HG03342 (cell line): Measurements from ENCODE around the gene GOSR1.
"Not testable (repeated sequence)": the region's sequence is repeated elsewhere in the genome, so short reads cannot be mapped to it uniquely, and the experiment has no call there.

ENCODE experiments used
- ATAC-seq: cut with Tn5 transposase; IDR thresholded peaks from one replicate; pipeline ENCODE4 v1.9.1; 2021; ENCODE audit warnings: mild to moderate bottlenecking, moderate library complexity; ENCODE audit not compliant: unreplicated experiment

Gene GOSR1

DNA sequence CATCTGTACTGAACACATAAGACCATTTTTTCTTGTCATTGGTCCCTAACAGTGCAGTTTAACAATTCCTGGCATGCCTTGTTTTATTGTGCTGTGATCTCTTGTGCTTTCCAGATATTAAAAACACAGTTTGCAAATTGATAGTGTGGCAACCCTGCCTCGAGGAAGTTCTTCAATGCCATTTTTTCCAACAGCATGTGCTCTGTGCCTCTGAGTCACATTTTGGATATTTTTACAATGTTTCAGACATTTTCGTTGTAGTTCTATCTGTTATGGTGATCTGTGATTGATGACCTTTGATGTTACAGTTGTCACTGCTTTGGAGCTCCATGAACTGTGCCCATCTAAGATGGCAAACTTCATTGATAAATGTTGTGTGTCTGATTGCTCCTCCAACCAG, 66.2 kb downstream of the GOSR1 start:
- no peak for ATAC-seq

- ATAC-seq, result no peak
These were observed 67.8 kb downstream of the GOSR1 start for GRCh38 chr17:30545024-30545423.

- ATAC-seq, result no peak
These were observed 70.8 kb downstream of the GOSR1 start for GRCh38 chr17:30547778-30548573.

GRCh38 chr17:30549181-30549580, 72.0 kb downstream of the GOSR1 start:
- ATAC-seq, result not testable (repeated sequence)

DNA sequence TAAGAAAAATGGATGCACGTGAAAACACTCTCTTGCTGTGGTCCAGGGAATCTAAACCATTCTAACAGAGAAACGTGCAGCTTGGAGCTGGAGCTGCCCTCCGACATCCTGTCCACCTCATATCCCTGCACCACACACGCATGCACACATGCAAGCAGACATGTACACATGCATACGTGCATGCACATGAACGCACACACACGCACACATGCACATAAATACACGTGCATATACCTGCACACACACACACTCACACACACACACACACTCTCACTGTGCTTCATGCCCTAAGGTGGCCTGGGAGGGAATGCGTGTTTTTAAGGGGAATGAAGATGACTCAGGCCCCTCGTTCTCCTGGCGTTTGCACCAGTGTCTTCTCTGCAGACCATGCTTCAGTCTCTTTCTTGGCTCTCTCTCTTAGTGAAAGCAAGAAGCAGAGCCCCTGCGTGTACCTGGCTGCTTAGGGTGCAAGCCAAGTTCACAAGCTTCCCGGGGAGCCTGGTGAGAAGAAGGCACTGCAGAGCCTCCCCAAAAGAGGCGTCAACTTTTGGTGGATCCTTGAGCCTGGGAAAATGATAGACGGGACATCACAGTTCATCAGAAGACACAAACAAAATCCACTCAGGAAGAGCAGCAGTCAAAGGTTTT, 72.8 kb downstream of the GOSR1 start:
- ATAC-seq, result no peak

DNA sequence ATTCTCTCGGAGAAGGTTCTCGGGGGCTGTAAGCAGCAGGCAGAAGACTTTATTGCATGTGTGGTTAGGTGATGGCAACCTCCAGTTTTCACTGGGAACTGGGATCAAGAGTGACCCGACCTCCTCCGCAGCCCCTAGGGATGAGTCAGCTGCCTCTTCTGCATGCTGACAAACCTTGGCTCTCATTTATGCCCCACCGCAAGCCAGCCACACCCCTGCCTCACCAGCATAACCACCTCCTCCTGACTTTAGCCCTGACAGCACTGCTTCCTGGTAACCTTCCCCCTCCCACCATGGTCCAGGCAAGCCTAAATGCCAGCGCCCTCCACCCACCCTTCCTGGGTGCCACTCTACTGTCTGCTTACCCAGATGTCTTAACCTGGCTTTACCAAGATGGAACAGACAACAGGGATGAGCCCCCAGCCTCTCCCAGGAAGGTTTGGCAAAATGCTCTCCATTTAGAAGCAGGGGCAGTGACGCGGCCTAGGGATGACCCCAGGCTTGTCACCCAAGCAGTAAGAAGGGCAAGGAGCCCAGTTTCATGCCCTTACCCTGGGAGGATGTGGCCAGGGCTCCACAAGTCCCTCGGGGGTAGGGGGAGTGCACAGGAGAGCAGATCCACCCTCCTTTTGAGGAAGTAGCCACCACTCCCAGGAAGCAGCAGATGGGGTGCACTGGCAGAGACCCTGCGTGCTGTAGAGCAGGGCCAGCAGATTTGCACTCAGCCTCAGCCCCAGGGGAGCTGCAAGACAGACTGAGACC, 73.5 kb downstream of the GOSR1 start:
- peak; percentile 72 for ATAC-seq

DNA sequence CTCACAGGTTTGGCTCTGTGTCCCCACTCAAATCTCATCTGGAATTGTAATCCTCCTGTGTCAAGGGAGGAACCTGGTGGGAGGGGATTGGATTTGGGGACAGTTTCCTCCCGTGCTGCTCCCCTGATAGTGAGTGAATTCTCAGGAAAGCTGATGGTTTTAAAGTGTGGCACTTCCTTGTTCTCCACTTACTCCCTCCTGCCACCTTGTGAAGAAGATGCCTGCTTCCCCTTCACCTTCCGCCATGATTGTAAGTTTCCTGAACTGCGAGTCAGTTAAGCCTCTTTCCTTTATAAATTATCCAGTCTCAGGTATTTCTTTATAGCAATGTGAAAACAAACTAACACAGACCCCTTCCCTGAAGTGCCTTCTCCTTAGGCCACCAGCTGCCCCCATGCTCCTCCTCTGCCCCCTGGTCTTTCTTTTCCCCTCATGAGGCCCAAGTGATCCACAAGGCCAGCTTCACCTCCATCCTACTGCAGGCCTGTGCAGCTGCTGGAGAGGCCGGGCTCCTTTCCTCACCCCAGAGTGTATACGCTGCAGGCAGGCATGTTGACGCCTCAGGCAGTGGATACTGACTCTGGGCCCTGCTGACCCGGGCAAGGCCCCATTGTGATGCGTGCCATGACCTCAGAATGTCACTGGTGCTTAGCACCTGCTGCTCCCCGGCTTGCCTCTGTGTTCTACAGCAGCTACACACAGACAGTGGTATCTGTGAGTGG, 74.2 kb downstream of the GOSR1 start:
- ATAC-seq, result not testable (repeated sequence)

- ATAC-seq, result no peak
These were observed 74.8 kb downstream of the GOSR1 start for GRCh38 chr17:30551996-30552339.

- ATAC-seq, result no peak
These were observed 75.9 kb downstream of the GOSR1 start for GRCh38 chr17:30552994-30553566.

DNA sequence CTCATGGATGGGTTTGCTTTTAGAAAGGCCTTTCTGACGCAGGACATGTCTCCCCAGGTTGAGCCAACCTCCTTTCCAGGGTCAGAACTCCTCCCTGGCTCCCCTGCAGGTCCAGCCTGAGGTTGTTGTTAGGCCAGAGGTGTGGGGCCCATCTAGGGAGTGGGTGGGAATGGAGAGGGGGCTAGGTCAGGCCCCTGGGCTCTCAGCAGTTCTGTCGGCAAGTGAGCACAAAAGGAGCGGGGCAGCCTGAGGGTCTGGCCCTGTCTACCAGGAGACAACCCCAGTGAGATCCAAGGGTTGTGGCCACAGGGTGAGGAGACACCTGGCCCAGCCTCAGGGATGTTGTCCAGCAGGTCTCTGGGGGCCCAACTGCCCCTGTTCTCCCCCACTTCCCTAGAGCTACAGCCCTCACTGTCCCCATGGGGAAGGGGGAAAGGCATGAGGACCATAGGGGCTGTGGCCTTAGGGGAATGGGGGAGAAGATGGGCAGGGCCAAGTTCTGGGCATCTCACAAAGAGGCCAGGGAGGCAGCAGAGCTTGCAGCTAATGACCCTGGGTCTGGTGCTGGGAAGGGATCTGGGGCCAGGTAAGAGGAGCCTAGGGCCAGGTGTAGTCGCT, 76.7 kb downstream of the GOSR1 start:
- not testable (repeated sequence) for ATAC-seq

- no peak for ATAC-seq
These were observed 77.9 kb downstream of the GOSR1 start for GRCh38 chr17:30554839-30555751.

- ATAC-seq, result no peak
These were observed 78.7 kb downstream of the GOSR1 start for GRCh38 chr17:30555942-30556341.

GRCh38 chr17:30556374-30557332, 79.4 kb downstream of the GOSR1 start:
- ATAC-seq, result no peak

GRCh38 chr17:30557916-30558685, 80.9 kb downstream of the GOSR1 start:
- ATAC-seq, result no peak

DNA sequence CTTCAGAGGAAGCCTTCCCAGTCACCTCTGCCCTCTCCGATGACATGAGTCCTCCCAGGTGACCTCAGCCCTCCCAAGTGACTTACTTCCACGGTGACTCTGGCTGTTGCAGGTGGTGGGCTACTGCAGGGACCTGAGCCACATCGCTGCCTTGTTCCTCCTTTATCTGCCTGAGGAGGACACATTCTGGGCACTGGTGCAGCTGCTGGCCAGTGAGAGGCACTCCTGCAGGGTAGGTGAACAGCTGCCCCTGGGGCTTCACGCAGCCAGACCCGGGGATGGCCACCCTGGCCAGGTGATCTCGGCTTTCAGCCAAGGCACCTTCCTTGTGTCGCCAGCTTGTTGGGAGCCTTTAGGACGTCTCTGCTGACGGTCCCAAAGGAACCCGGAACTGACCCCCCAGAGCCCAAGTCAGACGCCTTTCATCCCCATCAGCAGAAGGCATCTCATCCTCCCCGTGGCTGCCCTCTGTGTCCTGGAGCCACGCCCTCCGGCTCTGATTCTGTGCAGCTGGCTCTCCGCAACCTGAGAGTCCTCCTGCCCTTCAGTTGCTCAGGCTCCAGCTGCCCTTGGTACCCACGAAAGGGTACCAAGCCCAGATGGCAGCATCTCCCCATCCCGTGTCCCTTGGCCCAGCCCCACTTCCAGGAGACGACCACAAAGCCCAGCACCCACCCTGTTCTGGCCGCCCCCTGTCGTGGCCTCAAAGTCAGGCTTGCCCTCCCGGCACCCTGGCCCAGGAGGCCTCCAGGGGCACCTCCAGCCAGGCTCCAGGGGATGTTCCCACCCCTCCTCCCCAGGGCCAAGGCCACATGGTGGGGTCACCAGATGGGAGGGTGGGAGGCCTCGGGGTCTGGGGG, 81.7 kb downstream of the GOSR1 start:
- no peak for ATAC-seq

DNA sequence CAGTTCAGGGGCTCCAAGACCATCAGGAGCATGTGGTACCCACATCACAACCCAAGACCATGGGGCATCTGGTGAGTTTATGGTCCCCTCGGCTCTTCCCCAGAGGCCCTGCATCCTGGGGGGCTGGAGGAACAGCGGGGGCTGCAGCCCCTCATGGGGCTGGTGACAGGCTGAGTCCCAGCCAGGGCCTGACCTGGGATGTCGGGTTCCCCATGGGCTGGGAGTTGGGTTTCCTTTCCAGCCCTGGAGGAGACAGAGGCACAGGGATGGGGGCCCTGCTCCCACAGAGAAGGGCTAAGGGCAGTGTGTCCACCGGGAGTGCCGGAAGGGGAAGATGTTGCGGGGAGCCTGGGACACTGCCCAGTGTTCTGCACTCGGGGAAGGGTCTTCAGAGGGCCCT, 82.4 kb downstream of the GOSR1 start:
- no peak for ATAC-seq
